Ectodermal cell (in vitro differentiated cells): Measurements from ENCODE around the gene TUBE1.
"Not testable (repeated sequence)": the region's sequence is repeated elsewhere in the genome, so short reads cannot be mapped to it uniquely, and the experiment has no call there.

Experiments used
- H3K27ac ChIP-seq: 2 replicates; pipeline ENCODE4 v1.7.0; 2013; ENCODE audit warnings: mild to moderate bottlenecking, low read depth, low read length; ENCODE audit not compliant: insufficient read depth, poor library complexity, severe bottlenecking
- H3K27me3 ChIP-seq: 2 replicates; pipeline ENCODE4 v1.7.0; 2013; ENCODE audit warnings: mild to moderate bottlenecking, low read length; ENCODE audit not compliant: insufficient read depth, control insufficient read depth, poor library complexity, severe bottlenecking
- H3K36me3 ChIP-seq: one replicate; pipeline ENCODE4 v1.7.0; 2013; ENCODE audit warnings: low read length; ENCODE audit not compliant: control insufficient read depth, insufficient read depth
- H3K4me1 ChIP-seq: one replicate; pipeline ENCODE4 v1.7.0; 2013; ENCODE audit warnings: low read length; ENCODE audit not compliant: control insufficient read depth, insufficient read depth
- H3K4me3 ChIP-seq: 2 replicates; pipeline ENCODE4 v1.7.0; 2013; ENCODE audit warnings: low read depth, low read length, control low read depth; ENCODE audit not compliant: insufficient read depth
- H3K9me3 ChIP-seq: 2 replicates; pipeline ENCODE4 v1.7.0; 2013; ENCODE audit warnings: mild to moderate bottlenecking, low read length, moderate library complexity; ENCODE audit not compliant: control insufficient read depth
- WGBS, 2 experiments: methylation state at CpG; one replicate each; pipeline ENCODE4 v1.1.7; 2013; ENCODE audit warnings: missing lambda C conversion rate in 2 of 2; 5-methylcytosine and 5-hydroxymethylcytosine counted together

Gene TUBE1

GRCh38 chr6:112113431-112113830 lies 26.1 kb upstream of the TUBE1 start:
- no peaks in the 10 kb centered on the region for H3K4me1 ChIP-seq
- no peaks in the 10 kb centered on the region for H3K27me3 ChIP-seq
- no peak overlapping the region for H3K27ac ChIP-seq
- no peaks in the 10 kb centered on the region for H3K36me3 ChIP-seq
- 83 to 92% methylated on average over 3 of the region's 3 CpGs for WGBS, 2 experiments
- no peak overlapping the region for H3K4me3 ChIP-seq
- no peaks in the 10 kb centered on the region for H3K9me3 ChIP-seq

- Histone ChIP-seq H3K27ac (no peak overlapping the region), H3K4me3 (no peak overlapping the region), H3K9me3 (no peaks in the 10 kb centered on the region), H3K27me3 (no peaks in the 10 kb centered on the region), H3K36me3 (no peaks in the 10 kb centered on the region), H3K4me1 (no peaks in the 10 kb centered on the region)
- WGBS, 2 experiments = 37 to 56% methylated on average over 9 of the region's 9 CpGs
These were observed 22.0 kb upstream of the TUBE1 start for GRCh38 chr6:112109262-112109661.

- Histone ChIP-seq H3K9me3 (no peaks in the 10 kb centered on the region), H3K36me3 (no peaks in the 10 kb centered on the region), H3K4me3 (no peak overlapping the region), H3K4me1 (no peaks in the 10 kb centered on the region), H3K27me3 (no peaks in the 10 kb centered on the region), H3K27ac (no peak overlapping the region)
- whole genome bisulfite sequencing, 2 experiments = 90 to 94% methylated on average over 2 of the region's 2 CpGs
These were observed 19.3 kb upstream of the TUBE1 start for GRCh38 chr6:112106562-112106961.

GRCh38 chr6:112106026-112106425 lies 18.7 kb upstream of the TUBE1 start:
- H3K4me1 ChIP-seq, H3K9me3 ChIP-seq, H3K27me3 ChIP-seq, H3K27ac ChIP-seq, H3K36me3 ChIP-seq, H3K4me3 ChIP-seq: not testable (repeated sequence)
- WGBS, 2 experiments = no CpG with 5 or more reads among the region's 2 CpGs

- H3K4me3 ChIP-seq = no peak overlapping the region
- 80 to 83% methylated on average over 4 of the region's 4 CpGs for WGBS, 2 experiments
- no peaks in the 10 kb centered on the region for H3K36me3 ChIP-seq
- H3K27ac ChIP-seq = no peak overlapping the region
- H3K4me1 ChIP-seq = no peaks in the 10 kb centered on the region
- no peaks in the 10 kb centered on the region for H3K9me3 ChIP-seq
- H3K27me3 ChIP-seq = no peaks in the 10 kb centered on the region
These were observed 13.3 kb upstream of the TUBE1 start for GRCh38 chr6:112100561-112100960.

GRCh38 chr6:112096901-112097300 lies 9.6 kb upstream of the TUBE1 start:
- Histone ChIP-seq H3K4me3 (no peak overlapping the region), H3K9me3 (no peaks in the 10 kb centered on the region), H3K27me3 (no peaks in the 10 kb centered on the region), H3K27ac (no peak overlapping the region), H3K36me3 (no peaks in the 10 kb centered on the region), H3K4me1 (no peaks in the 10 kb centered on the region)
- WGBS, 2 experiments = 93 to 96% methylated on average over 2 of the region's 2 CpGs

- Histone ChIP-seq H3K9me3 (no peaks in the 10 kb centered on the region), H3K4me3 (peak overlapping the region; percentile 94), H3K27me3 (no peaks in the 10 kb centered on the region), H3K36me3 (peaks cover 4% of the 10 kb centered on the region), H3K4me1 (no peaks in the 10 kb centered on the region), H3K27ac (peak overlapping the region; percentile 46)
- WGBS, 2 experiments = 44 to 48% methylated on average over 7 of the region's 7 CpGs
These were observed 634 bp upstream of the TUBE1 start for GRCh38 chr6:112087916-112088315.

- H3K27ac ChIP-seq = peak overlapping the region; percentile 82
- peak overlapping the region; percentile 94 for H3K4me3 ChIP-seq
- H3K36me3 ChIP-seq = peaks cover 4% of the 10 kb centered on the region
- H3K27me3 ChIP-seq = no peaks in the 10 kb centered on the region
- no peaks in the 10 kb centered on the region for H3K9me3 ChIP-seq
- whole genome bisulfite sequencing, 2 experiments = 0 to 1% methylated on average over 7 to 8 of the region's 8 CpGs
- H3K4me1 ChIP-seq = no peaks in the 10 kb centered on the region
These were observed 542 bp downstream of the TUBE1 start for GRCh38 chr6:112086744-112087135.

- no peaks in the 10 kb centered on the region for H3K27me3 ChIP-seq
- no peak overlapping the region for H3K27ac ChIP-seq
- H3K4me3 ChIP-seq = no peak overlapping the region
- WGBS, 2 experiments = 97 to 98% methylated on average over 7 to 8 of the region's 8 CpGs
- peaks cover 4% of the 10 kb centered on the region for H3K36me3 ChIP-seq
- no peaks in the 10 kb centered on the region for H3K9me3 ChIP-seq
- H3K4me1 ChIP-seq = no peaks in the 10 kb centered on the region
These were observed 1.8 kb downstream of the TUBE1 start for GRCh38 chr6:112085286-112086065.

GRCh38 chr6:112081569-112081968 lies 5.7 kb downstream of the TUBE1 start:
- peaks cover 4% of the 10 kb centered on the region for H3K36me3 ChIP-seq
- no peaks in the 10 kb centered on the region for H3K4me1 ChIP-seq
- no peaks in the 10 kb centered on the region for H3K9me3 ChIP-seq
- H3K4me3 ChIP-seq = no peak overlapping the region
- no peak overlapping the region for H3K27ac ChIP-seq
- 98 to 100% methylated on average over 1 to 3 of the region's 4 CpGs for WGBS, 2 experiments
- H3K27me3 ChIP-seq = no peaks in the 10 kb centered on the region
